A673 (cell line): ENCODE results near the gene RPS6KA3. TPM values are rescaled to one million over a fixed set of nuclear protein-coding genes. Genes with fewer than 3 reads are reported as not detected.

Source experiments
- BruUV-seq: library from RNA; stranded (reverse); fragments of 400-500 nt; replicated peaks from 2 replicates; lab custom pipeline; 2021; lab: Mats Ljungman, UMichigan
- CTCF ChIA-PET: fragments of 300-600 bp; sonication (Branson Sonifier 250); formaldehyde crosslinking; loops from one replicate; lab custom pipeline; 2022; ENCODE audit warnings: antibody characterized with exemption; lab: Charles Lee
- POLR2A ChIA-PET: fragments of 300-600 bp; sonication (Branson Sonifier 250); formaldehyde crosslinking; loops from one replicate; lab custom pipeline; 2022; ENCODE audit warnings: antibody characterized with exemption; ENCODE audit not compliant: low non-redundant PET; lab: Charles Lee
- DNase-seq: peaks from one replicate; pipeline ENCODE4 v3.0.0-alpha.2; 2015; ENCODE audit warnings: low spot score
- H3K27ac ChIP-seq: fragments of 200-600 bp; sonication (generic); 2 replicates; pipeline ENCODE4 v1.5.1; 2016; ENCODE audit warnings: mixed run types, low read depth, mild to moderate bottlenecking, mixed read lengths, antibody characterized with exemption, low read length; ENCODE audit not compliant: poor library complexity, severe bottlenecking
- H3K27me3 ChIP-seq: fragments of 200-600 bp; sonication (generic); replicated peaks from 2 replicates; pipeline ENCODE4 v1.6.1; 2017; ENCODE audit warnings: mixed run types, low read depth, mild to moderate bottlenecking, mixed read lengths, antibody characterized with exemption, low read length; ENCODE audit not compliant: insufficient read depth, poor library complexity
- H3K36me3 ChIP-seq: fragments of 200-600 bp; sonication (generic); 2 replicates; pipeline ENCODE4 v1.6.1; 2016; ENCODE audit warnings: mixed run types, mild to moderate bottlenecking, mixed read lengths, antibody characterized with exemption, low read length; ENCODE audit not compliant: insufficient read depth, poor library complexity, severe bottlenecking
- H3K4me1 ChIP-seq: fragments of 200-600 bp; sonication (generic); 2 replicates; pipeline ENCODE4 v1.6.1; 2017; ENCODE audit warnings: mixed run types, mild to moderate bottlenecking, mixed read lengths, antibody characterized with exemption, low read length; ENCODE audit not compliant: insufficient read depth, poor library complexity, severe bottlenecking
- H3K4me3 ChIP-seq: fragments of 200-600 bp; sonication (generic); 2 replicates; pipeline ENCODE4 v1.5.1; 2016; ENCODE audit warnings: low read depth, mixed run types, mild to moderate bottlenecking, mixed read lengths, low read length; ENCODE audit not compliant: poor library complexity, severe bottlenecking
- H3K9me3 ChIP-seq: fragments of 200-600 bp; sonication (generic); 2 replicates; pipeline ENCODE4 v1.6.1; 2016; ENCODE audit warnings: mixed run types, low read depth, mild to moderate bottlenecking, mixed read lengths, antibody characterized with exemption, low read length; ENCODE audit not compliant: poor library complexity, severe bottlenecking
- CTCF ChIP-seq: fragments of 300-800, 200-600 bp; sonication (generic); conservative IDR thresholded peaks from 2 replicates; pipeline ENCODE4 v1.5.1; 2017; ENCODE audit warnings: low read depth, mild to moderate bottlenecking, antibody characterized with exemption, low read length, moderate library complexity, mixed read lengths
- EZH2 ChIP-seq: fragments of 200-600 bp; sonication (generic); IDR thresholded peaks from 2 replicates; pipeline ENCODE4 v1.6.1; 2017; ENCODE audit warnings: borderline replicate concordance, low read depth, mild to moderate bottlenecking, mixed read lengths, antibody characterized with exemption, low read length; ENCODE audit not compliant: poor library complexity, severe bottlenecking
- intact Hi-C: fragments of 100-400 bp; cut with micrococcal nuclease; formaldehyde crosslinking; loops from one replicate; pipeline ENCODE4 v1.10.0; 2022; ENCODE audit not compliant: unreplicated experiment
- total RNA-seq: library from RNA; stranded (reverse); gene quantifications from 2 replicates; pipeline ENCODE4 v1.2.3, GENCODE V29; 2021

Gene RPS6KA3
- total RNA-seq, 1 experiment from 2014 or later = 33.6 TPM

GRCh38 chrX:20294284-20294683 is 27.6 kb upstream of the RPS6KA3 start:
- intact Hi-C loops = no loop called here
- DNase-seq = no peak
- H3K4me3 ChIP-seq = no peak overlapping the region
- H3K9me3 ChIP-seq = no peaks in the 10 kb centered on the region
- no TSS peak for BruUV-seq
- no peaks in the 10 kb centered on the region for H3K27me3 ChIP-seq
- ChIA-PET POLR2A (no interaction called here), CTCF (no interaction called here)
- H3K4me1 ChIP-seq = no peaks in the 10 kb centered on the region
- TF ChIP-seq CTCF = no peak
- TF ChIP-seq EZH2 = no peak
- H3K27ac ChIP-seq = no peak overlapping the region
- H3K36me3 ChIP-seq = no peaks in the 10 kb centered on the region

- Histone ChIP-seq H3K27ac (no peak overlapping the region), H3K36me3 (no peaks in the 10 kb centered on the region), H3K4me3 (no peak overlapping the region), H3K9me3 (no peaks in the 10 kb centered on the region), H3K4me1 (no peaks in the 10 kb centered on the region), H3K27me3 (no peaks in the 10 kb centered on the region)
- ChIA-PET POLR2A (no interaction called here), CTCF (no interaction called here)
- intact Hi-C loops = no loop called here
- TF ChIP-seq EZH2 (no peak), CTCF (no peak)
- no TSS peak for BruUV-seq
- no peak for DNase-seq
These were observed 18.8 kb upstream of the RPS6KA3 start for GRCh38 chrX:20285511-20285910.

- POLR2A ChIA-PET = no interaction called here
- Histone ChIP-seq H3K27me3 (no peaks in the 10 kb centered on the region), H3K4me3 (no peak overlapping the region), H3K27ac (no peak overlapping the region), H3K36me3 (no peaks in the 10 kb centered on the region), H3K9me3 (no peaks in the 10 kb centered on the region), H3K4me1 (no peaks in the 10 kb centered on the region)
- no peak for DNase-seq
- CTCF ChIA-PET = no interaction called here
- BruUV-seq = no TSS peak
- intact Hi-C loops = no loop called here
- TF ChIP-seq EZH2 (no peak), CTCF (no peak)
These were observed 18.3 kb upstream of the RPS6KA3 start for GRCh38 chrX:20284992-20285391.
